ENCODE results near the gene PCOLCE2. TPM values are rescaled to one million over a fixed set of nuclear protein-coding genes. Genes with fewer than 3 reads are reported as not detected.

The PCOLCE2 gene
- total RNA-seq, 1 experiment from 2014 or later: 23.9 TPM

GRCh38 chr3:142896201-142896755, 7.4 kb upstream of the PCOLCE2 start:
- intact Hi-C loops (cut with micrococcal nuclease): no loop called here
- POLR2A ChIA-PET (ENCODE audit: unreplicated experiment): no interaction called here
- H3K27ac ChIP-seq (ENCODE audit: low read length): peak overlapping the region; percentile 59

GRCh38 chr3:142894493-142894892, 5.6 kb upstream of the PCOLCE2 start:
- Histone ChIP-seq H4K20me1 (ENCODE audit: low read length) (no peaks in the 10 kb centered on the region), H3K79me2 (ENCODE audit: low read length) (no peaks in the 10 kb centered on the region), H2AFZ (ENCODE audit: low read length) (no peak overlapping the region), H3K36me3 (ENCODE audit: low read depth, low read length) (no peaks in the 10 kb centered on the region), H3K9me3 (ENCODE audit: low read length) (no peaks in the 10 kb centered on the region), H3K4me3 (ENCODE audit: low read length) (no peak overlapping the region), H3K4me1 (ENCODE audit: insufficient read depth, low read length) (peaks cover 14% of the 10 kb centered on the region), H3K27ac (ENCODE audit: low read length) (no peak overlapping the region), H3K9me2 (replicated peaks; ENCODE audit: low read length) (no peaks in the 10 kb centered on the region), H3K27me3 (ENCODE audit: low read length) (no peaks in the 10 kb centered on the region), H3K9ac (ENCODE audit: low read length) (no peak overlapping the region), H3K4me2 (ENCODE audit: low read length) (no peak overlapping the region), H3F3A (ENCODE audit: low read length, unreplicated experiment) (no peaks in the 10 kb centered on the region)
- intact Hi-C loops (cut with micrococcal nuclease): no loop called here
- no peak for ATAC-seq
- CTCF ChIA-PET: no interaction called here
- BruUV-seq (replicated peaks): no TSS peak
- TF ChIP-seq CTCF (conservative IDR thresholded peaks at IDR 0.05; ENCODE audit: low read depth, low read length) (no peak), EZH2phosphoT487 (IDR thresholded peaks at IDR 0.05; ENCODE audit: borderline replicate concordance, low read length) (no peak), EZH2 (IDR thresholded peaks at IDR 0.05; ENCODE audit: low read length, unreplicated experiment) (no peak)
- POLR2A ChIA-PET (ENCODE audit: unreplicated experiment): no interaction called here
- DNase-seq: no peak

More at GRCh38 chr3:142896201-142896755, 7.4 kb upstream of the PCOLCE2 start:
- Histone ChIP-seq H2AFZ (ENCODE audit: low read length) (no peak overlapping the region), H4K20me1 (ENCODE audit: low read length) (no peaks in the 10 kb centered on the region), H3K9me2 (replicated peaks; ENCODE audit: low read length) (no peaks in the 10 kb centered on the region), H3F3A (ENCODE audit: low read length, unreplicated experiment) (no peaks in the 10 kb centered on the region), H3K4me3 (ENCODE audit: low read length) (no peak overlapping the region), H3K4me2 (ENCODE audit: low read length) (peak overlapping the region; percentile 22), H3K9ac (ENCODE audit: low read length) (no peak overlapping the region), H3K4me1 (ENCODE audit: insufficient read depth, low read length) (peaks cover 14% of the 10 kb centered on the region), H3K27me3 (ENCODE audit: low read length) (no peaks in the 10 kb centered on the region), H3K9me3 (ENCODE audit: low read length) (no peaks in the 10 kb centered on the region), H3K36me3 (ENCODE audit: low read depth, low read length) (no peaks in the 10 kb centered on the region), H3K79me2 (ENCODE audit: low read length) (no peaks in the 10 kb centered on the region)
- DNase-seq: peak; percentile 75
- CTCF ChIA-PET: no interaction called here
- BruUV-seq (replicated peaks): no TSS peak
- TF ChIP-seq EZH2phosphoT487 (IDR thresholded peaks at IDR 0.05; ENCODE audit: borderline replicate concordance, low read length): no peak
- TF ChIP-seq CTCF (conservative IDR thresholded peaks at IDR 0.05; ENCODE audit: low read depth, low read length): no peak
- TF ChIP-seq EZH2 (IDR thresholded peaks at IDR 0.05; ENCODE audit: low read length, unreplicated experiment): no peak
- peak; percentile 85 for ATAC-seq

GRCh38 chr3:142892714-142893113, 3.8 kb upstream of the PCOLCE2 start:
- BruUV-seq (replicated peaks): no TSS peak
- ChIA-PET POLR2A (ENCODE audit: unreplicated experiment) (no interaction called here), CTCF (no interaction called here)
- Histone ChIP-seq H3K27me3 (ENCODE audit: low read length) (no peaks in the 10 kb centered on the region), H3K27ac (ENCODE audit: low read length) (no peak overlapping the region), H3K9me3 (ENCODE audit: low read length) (no peaks in the 10 kb centered on the region), H4K20me1 (ENCODE audit: low read length) (no peaks in the 10 kb centered on the region), H3K4me2 (ENCODE audit: low read length) (no peak overlapping the region), H2AFZ (ENCODE audit: low read length) (no peak overlapping the region), H3K79me2 (ENCODE audit: low read length) (0 out of 2 replicates have a peak, but pooled peaks cover 2% of the 10 kb centered on the region), H3K4me3 (ENCODE audit: low read length) (no peak overlapping the region), H3K9me2 (replicated peaks; ENCODE audit: low read length) (no peaks in the 10 kb centered on the region), H3K9ac (ENCODE audit: low read length) (no peak overlapping the region), H3K36me3 (ENCODE audit: low read depth, low read length) (no peaks in the 10 kb centered on the region), H3F3A (ENCODE audit: low read length, unreplicated experiment) (no peaks in the 10 kb centered on the region), H3K4me1 (ENCODE audit: insufficient read depth, low read length) (peaks cover 16% of the 10 kb centered on the region)
- ATAC-seq (no peak), DNase-seq (no peak)
- TF ChIP-seq CTCF (conservative IDR thresholded peaks at IDR 0.05; ENCODE audit: low read depth, low read length) (no peak), EZH2phosphoT487 (IDR thresholded peaks at IDR 0.05; ENCODE audit: borderline replicate concordance, low read length) (no peak), EZH2 (IDR thresholded peaks at IDR 0.05; ENCODE audit: low read length, unreplicated experiment) (no peak)
- intact Hi-C loops (cut with micrococcal nuclease): no loop called here

Data from PC-3 (cell line).